Erythroblast (primary cell): ENCODE results near the gene UCP2.

Source experiments
- GATA1 ChIP-seq: IDR thresholded peaks from 2 replicates; pipeline ENCODE4 v1.6.1; 2011; ENCODE audit warnings: low read depth, mild to moderate bottlenecking, control low read depth, low read length, moderate library complexity
- POLR2A ChIP-seq: IDR thresholded peaks from 2 replicates; pipeline ENCODE4 v1.6.1; 2011; ENCODE audit warnings: mild to moderate bottlenecking, low read length

DNA sequence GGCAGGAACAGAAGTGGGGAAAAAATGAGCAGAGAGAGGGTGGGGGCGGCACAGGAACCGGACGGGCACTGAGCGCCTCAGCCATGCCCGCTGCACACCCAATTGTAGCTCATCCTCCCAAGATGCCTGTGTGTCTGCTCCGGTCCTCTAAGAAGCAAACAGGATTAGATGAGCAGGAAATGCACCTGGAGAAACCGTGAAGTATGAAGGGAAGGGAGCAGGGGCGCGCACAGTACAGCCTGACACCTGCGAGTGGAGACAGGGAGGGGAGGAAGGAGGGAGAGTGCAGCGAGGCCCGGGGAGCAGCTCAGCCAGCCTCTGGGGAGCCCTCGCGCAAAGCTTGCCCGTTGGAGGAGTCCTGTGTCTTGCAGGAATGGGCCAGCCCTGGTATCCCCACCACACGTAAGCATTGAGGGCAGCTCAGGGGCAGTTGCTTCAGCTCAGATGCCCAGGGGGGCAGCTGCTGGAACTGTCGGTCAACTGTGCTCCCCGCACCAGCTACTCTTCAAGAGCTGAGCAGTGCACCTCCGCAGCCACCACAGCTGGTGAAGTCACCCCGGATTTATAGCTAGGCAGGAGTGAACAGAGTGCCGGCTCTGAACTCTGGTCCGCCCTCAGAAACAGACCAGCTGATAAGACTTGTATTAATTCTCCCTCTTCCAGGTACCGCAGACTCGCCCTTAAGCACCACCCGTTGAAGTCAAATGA lies 24.8 kb downstream of the UCP2 start:
- no peak for TF ChIP-seq POLR2A
- TF ChIP-seq GATA1 = no peak
